MCF 10A (cell line): ENCODE results near the gene BTBD1. TPM values are rescaled to one million over a fixed set of nuclear protein-coding genes. Genes with fewer than 3 reads are reported as not detected.

ENCODE experiments used
- BruUV-seq: library from RNA; stranded (reverse); fragments of 400-500 nt; replicated peaks from 2 replicates; lab custom pipeline; 2021; lab: Mats Ljungman, UMichigan
- CTCF ChIA-PET: fragments of 300-600 bp; sonication (Branson Sonifier 250); formaldehyde crosslinking; extraction: SDS; loops from one replicate; lab custom pipeline; 2021; ENCODE audit warnings: antibody characterized with exemption, inconsistent platforms; lab: Yijun Ruan, JAX
- POLR2A ChIA-PET: fragments of 300-600, 350-650 bp; sonication (Branson Sonifier 250); formaldehyde crosslinking; extraction: SDS; loops from one replicate; lab custom pipeline; 2020; ENCODE audit warnings: antibody characterized with exemption, inconsistent platforms; lab: Yijun Ruan, JAX
- DNase-seq: peaks from one replicate; pipeline ENCODE4 v3.0.0-alpha.2; 2018; ENCODE audit not compliant: unreplicated experiment
- H3K27ac Mint-ChIP-seq: one replicate; pipeline ENCODE4 v1.8.0; 2022; ENCODE audit warnings: mild to moderate bottlenecking, low read depth, mixed read lengths; ENCODE audit not compliant: unreplicated experiment
- H3K27me3 Mint-ChIP-seq: one replicate; pipeline ENCODE4 v1.8.0; 2022; ENCODE audit warnings: mixed read lengths; ENCODE audit not compliant: insufficient read depth, unreplicated experiment
- H3K36me3 Mint-ChIP-seq: one replicate; pipeline ENCODE4 v1.8.0; 2022; ENCODE audit warnings: mild to moderate bottlenecking, moderate library complexity, mixed read lengths; ENCODE audit not compliant: insufficient read depth, unreplicated experiment
- H3K4me1 Mint-ChIP-seq: one replicate; pipeline ENCODE4 v1.8.0; 2022; ENCODE audit warnings: mixed read lengths; ENCODE audit not compliant: insufficient read depth, unreplicated experiment
- H3K4me3 Mint-ChIP-seq: one replicate; pipeline ENCODE4 v1.8.0; 2022; ENCODE audit warnings: mild to moderate bottlenecking, moderate library complexity, mixed read lengths; ENCODE audit not compliant: unreplicated experiment
- H3K9me3 Mint-ChIP-seq: one replicate; pipeline ENCODE4 v1.8.0; 2022; ENCODE audit warnings: mixed read lengths; ENCODE audit not compliant: unreplicated experiment
- intact Hi-C: fragments of 100-400 bp; cut with micrococcal nuclease; formaldehyde crosslinking; loops from 2 replicates; pipeline ENCODE4 v1.14.1; 2022
- total RNA-seq: library from RNA; stranded (reverse); gene quantifications from 2 replicates; pipeline ENCODE4 v1.2.3, GENCODE V29; 2022
- TF ChIP-seq, protein P1 (sequence below): fragments of 200-600 bp; IDR thresholded peaks from one replicate; pipeline ENCODE4 v1.8.0; 2022; ENCODE audit warnings: antibody characterized with exemption, mild to moderate bottlenecking; ENCODE audit not compliant: unreplicated experiment

Gene BTBD1
- total RNA-seq, 1 experiment from 2014 or later = 57.0 TPM

- Mint-ChIP-seq H3K27me3 (no peaks in the 10 kb centered on the region), H3K27ac (no peak overlapping the region), H3K4me3 (no peak overlapping the region), H3K4me1 (no peaks in the 10 kb centered on the region), H3K9me3 (peaks cover 9% of the 10 kb centered on the region), H3K36me3 (no peaks in the 10 kb centered on the region)
- DNase-seq = no peak
- TF ChIP-seq, protein P1, sequence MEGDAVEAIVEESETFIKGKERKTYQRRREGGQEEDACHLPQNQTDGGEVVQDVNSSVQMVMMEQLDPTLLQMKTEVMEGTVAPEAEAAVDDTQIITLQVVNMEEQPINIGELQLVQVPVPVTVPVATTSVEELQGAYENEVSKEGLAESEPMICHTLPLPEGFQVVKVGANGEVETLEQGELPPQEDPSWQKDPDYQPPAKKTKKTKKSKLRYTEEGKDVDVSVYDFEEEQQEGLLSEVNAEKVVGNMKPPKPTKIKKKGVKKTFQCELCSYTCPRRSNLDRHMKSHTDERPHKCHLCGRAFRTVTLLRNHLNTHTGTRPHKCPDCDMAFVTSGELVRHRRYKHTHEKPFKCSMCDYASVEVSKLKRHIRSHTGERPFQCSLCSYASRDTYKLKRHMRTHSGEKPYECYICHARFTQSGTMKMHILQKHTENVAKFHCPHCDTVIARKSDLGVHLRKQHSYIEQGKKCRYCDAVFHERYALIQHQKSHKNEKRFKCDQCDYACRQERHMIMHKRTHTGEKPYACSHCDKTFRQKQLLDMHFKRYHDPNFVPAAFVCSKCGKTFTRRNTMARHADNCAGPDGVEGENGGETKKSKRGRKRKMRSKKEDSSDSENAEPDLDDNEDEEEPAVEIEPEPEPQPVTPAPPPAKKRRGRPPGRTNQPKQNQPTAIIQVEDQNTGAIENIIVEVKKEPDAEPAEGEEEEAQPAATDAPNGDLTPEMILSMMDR = no peak
- ChIA-PET CTCF (no interaction called here), POLR2A (interaction anchor here (0.6 kb wide), 1 partner anchor 88 kb away, joined by 3 read pairs; no protein-coding TSS in a partner anchor)
- intact Hi-C loops = no loop called here
- no TSS peak for BruUV-seq
Measured at GRCh38 chr15:83114856-83115255, 47.8 kb upstream of the BTBD1 start.

- no peaks in the 10 kb centered on the region for H3K4me1 Mint-ChIP-seq
- TF ChIP-seq, protein P1 = no peak
- peaks cover 9% of the 10 kb centered on the region for H3K9me3 Mint-ChIP-seq
- CTCF ChIA-PET = no interaction called here
- H3K27ac Mint-ChIP-seq = no peak overlapping the region
- no peaks in the 10 kb centered on the region for H3K27me3 Mint-ChIP-seq
- no peak for DNase-seq
- no TSS peak for BruUV-seq
- intact Hi-C loops = no loop called here
- no peaks in the 10 kb centered on the region for H3K36me3 Mint-ChIP-seq
- POLR2A ChIA-PET = no interaction called here
- H3K4me3 Mint-ChIP-seq = no peak overlapping the region
Measured at GRCh38 chr15:83113881-83114674, 47.0 kb upstream of the BTBD1 start.

GRCh38 chr15:83112956-83113299, 45.9 kb upstream of the BTBD1 start:
- H3K27ac Mint-ChIP-seq = no peak overlapping the region
- H3K36me3 Mint-ChIP-seq = no peaks in the 10 kb centered on the region
- no TSS peak for BruUV-seq
- H3K4me1 Mint-ChIP-seq = no peaks in the 10 kb centered on the region
- no peaks in the 10 kb centered on the region for H3K27me3 Mint-ChIP-seq
- peaks cover 9% of the 10 kb centered on the region for H3K9me3 Mint-ChIP-seq
- H3K4me3 Mint-ChIP-seq = no peak overlapping the region
- DNase-seq = no peak
- ChIA-PET POLR2A (interaction anchor here (0.6 kb wide), 1 partner anchor 363 kb away, joined by 4 read pairs; no protein-coding TSS in a partner anchor), CTCF (no interaction called here)
- TF ChIP-seq, protein P1 = no peak
- intact Hi-C loops = no loop called here

- no TSS peak for BruUV-seq
- Mint-ChIP-seq H3K4me1 (no peaks in the 10 kb centered on the region), H3K27me3 (no peaks in the 10 kb centered on the region), H3K36me3 (no peaks in the 10 kb centered on the region), H3K9me3 (peaks cover 9% of the 10 kb centered on the region), H3K27ac (no peak overlapping the region), H3K4me3 (no peak overlapping the region)
- CTCF ChIA-PET = no interaction called here
- POLR2A ChIA-PET = interaction anchor here (0.6 to 0.9 kb wide), 2 partner anchors 10 to 362 kb away, joined by 3 to 4 read pairs; no protein-coding TSS in a partner anchor
- TF ChIP-seq, protein P1 = no peak
- DNase-seq = no peak
- intact Hi-C loops = no loop called here
Measured at GRCh38 chr15:83112233-83112955, 45.3 kb upstream of the BTBD1 start.
